Parathyroid adenoma (tissue), 2 donors: Measurements from ENCODE around the gene OR2AT4.
"Not testable (repeated sequence)": the region's sequence is repeated elsewhere in the genome, so short reads cannot be mapped to it uniquely, and the experiment has no call there.

Experiments used
- H2AFZ ChIP-seq: fragments of 300-600 bp; sonication (generic); one replicate; pipeline ENCODE4 v1.7.0; 2017; ENCODE audit warnings: antibody characterized with exemption, mild to moderate bottlenecking
- H3K27ac ChIP-seq: fragments of 300-600 bp; sonication (generic); one replicate; pipeline ENCODE4 v1.7.0; 2017
- H3K27me3 ChIP-seq: fragments of 300-600 bp; sonication (generic); one replicate; pipeline ENCODE4 v1.7.0; 2017; ENCODE audit warnings: low read length; ENCODE audit not compliant: control insufficient read depth, insufficient read depth
- H3K36me3 ChIP-seq: fragments of 300-600 bp; sonication (generic); one replicate; pipeline ENCODE4 v1.7.0; 2017; ENCODE audit warnings: low read length; ENCODE audit not compliant: control insufficient read depth, insufficient read depth
- H3K4me1 ChIP-seq: fragments of 300-600 bp; sonication (generic); one replicate; pipeline ENCODE4 v1.7.0; 2017; ENCODE audit warnings: control low read depth
- H3K4me2 ChIP-seq: fragments of 300-600 bp; sonication (generic); one replicate; pipeline ENCODE4 v1.7.0; 2017; ENCODE audit warnings: low read length
- H3K4me3 ChIP-seq: fragments of 300-600 bp; sonication (generic); one replicate; pipeline ENCODE4 v1.7.0; 2017; ENCODE audit warnings: low read depth, low read length
- H3K79me2 ChIP-seq: fragments of 300-600 bp; sonication (generic); one replicate; pipeline ENCODE4 v1.7.0; 2017; ENCODE audit warnings: control low read depth
- H3K9ac ChIP-seq: fragments of 300-600 bp; sonication (generic); one replicate; pipeline ENCODE4 v1.7.0; 2017; ENCODE audit warnings: mild to moderate bottlenecking
- H3K9me3 ChIP-seq: fragments of 300-600 bp; sonication (generic); one replicate; pipeline ENCODE4 v1.7.0; 2017; ENCODE audit warnings: low read length; ENCODE audit not compliant: control insufficient read depth
- TF ChIP-seq, protein P1 (sequence below): fragments of 300-600 bp; sonication (generic); IDR thresholded peaks from one replicate; pipeline ENCODE4 v1.7.0; 2017; ENCODE audit warnings: antibody characterized with exemption, mild to moderate bottlenecking
- donor health status: primary hyperparathyroidism.

Gene OR2AT4

GRCh38 chr11:75099635-75100034 is 3.0 kb upstream of the OR2AT4 start:
- no peak overlapping the region for H3K4me2 ChIP-seq
- TF ChIP-seq, protein P1, sequence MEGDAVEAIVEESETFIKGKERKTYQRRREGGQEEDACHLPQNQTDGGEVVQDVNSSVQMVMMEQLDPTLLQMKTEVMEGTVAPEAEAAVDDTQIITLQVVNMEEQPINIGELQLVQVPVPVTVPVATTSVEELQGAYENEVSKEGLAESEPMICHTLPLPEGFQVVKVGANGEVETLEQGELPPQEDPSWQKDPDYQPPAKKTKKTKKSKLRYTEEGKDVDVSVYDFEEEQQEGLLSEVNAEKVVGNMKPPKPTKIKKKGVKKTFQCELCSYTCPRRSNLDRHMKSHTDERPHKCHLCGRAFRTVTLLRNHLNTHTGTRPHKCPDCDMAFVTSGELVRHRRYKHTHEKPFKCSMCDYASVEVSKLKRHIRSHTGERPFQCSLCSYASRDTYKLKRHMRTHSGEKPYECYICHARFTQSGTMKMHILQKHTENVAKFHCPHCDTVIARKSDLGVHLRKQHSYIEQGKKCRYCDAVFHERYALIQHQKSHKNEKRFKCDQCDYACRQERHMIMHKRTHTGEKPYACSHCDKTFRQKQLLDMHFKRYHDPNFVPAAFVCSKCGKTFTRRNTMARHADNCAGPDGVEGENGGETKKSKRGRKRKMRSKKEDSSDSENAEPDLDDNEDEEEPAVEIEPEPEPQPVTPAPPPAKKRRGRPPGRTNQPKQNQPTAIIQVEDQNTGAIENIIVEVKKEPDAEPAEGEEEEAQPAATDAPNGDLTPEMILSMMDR: no peak
- H2AFZ ChIP-seq: no peak overlapping the region
- H3K36me3 ChIP-seq: no peaks in the 10 kb centered on the region
- no peaks in the 10 kb centered on the region for H3K27me3 ChIP-seq
- H3K9me3 ChIP-seq: no peaks in the 10 kb centered on the region
- no peaks in the 10 kb centered on the region for H3K4me1 ChIP-seq
- H3K27ac ChIP-seq: no peak overlapping the region
- no peak overlapping the region for H3K9ac ChIP-seq
- no peaks in the 10 kb centered on the region for H3K79me2 ChIP-seq
- no peak overlapping the region for H3K4me3 ChIP-seq

DNA sequence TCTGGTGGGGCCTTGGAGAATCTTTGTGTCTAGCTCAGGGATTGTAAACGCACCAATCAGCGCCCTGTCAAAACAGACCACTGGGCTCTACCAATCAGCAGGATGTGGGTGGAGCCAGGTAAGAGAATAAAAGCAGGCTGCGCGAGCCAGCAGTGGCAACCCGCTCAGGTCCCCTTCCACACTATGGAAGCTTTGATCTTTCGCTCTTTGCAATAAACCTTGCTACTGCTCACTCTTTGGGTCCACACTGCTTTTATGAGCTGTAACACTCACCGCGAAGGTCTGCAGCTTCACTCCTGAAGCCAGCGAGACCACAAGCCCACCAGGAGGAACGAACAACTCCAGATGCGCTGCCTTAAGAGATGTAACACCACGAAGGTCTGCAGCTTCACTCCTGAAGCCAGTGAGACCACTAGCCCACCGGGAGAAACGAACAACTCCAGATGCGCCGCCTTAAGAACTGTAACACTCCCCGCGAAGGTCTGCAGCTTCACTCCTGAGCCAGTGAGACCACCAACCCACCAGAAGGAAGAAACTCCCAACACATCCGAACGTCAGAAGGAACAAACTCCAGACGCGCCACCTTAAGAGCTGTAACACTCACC is 2.3 kb upstream of the OR2AT4 start:
- not testable (repeated sequence) for H3K9ac ChIP-seq, H3K27ac ChIP-seq, H3K79me2 ChIP-seq, H3K9me3 ChIP-seq, H3K4me2 ChIP-seq, H3K36me3 ChIP-seq, H3K27me3 ChIP-seq, H2AFZ ChIP-seq, H3K4me1 ChIP-seq, H3K4me3 ChIP-seq

DNA sequence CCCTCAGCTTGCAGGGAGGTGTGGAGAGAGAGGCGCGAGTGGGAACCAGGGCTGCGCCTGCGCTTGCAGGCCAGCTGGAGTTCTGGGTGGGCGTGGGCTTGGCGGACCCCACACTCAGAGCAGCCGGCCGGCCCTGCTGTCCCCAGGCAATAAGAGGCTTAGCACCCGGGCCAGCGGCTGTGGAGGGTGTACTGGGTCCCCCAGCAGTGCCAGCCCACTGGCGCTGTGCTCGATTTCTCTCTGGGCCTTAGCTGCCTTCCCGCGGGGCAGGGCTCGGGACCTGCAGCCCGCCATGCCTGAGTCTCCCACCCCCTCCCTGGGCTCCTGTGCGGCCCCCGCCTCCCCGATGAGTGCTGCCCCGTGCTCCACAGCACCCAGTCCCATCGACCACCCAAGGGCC is 1.5 kb upstream of the OR2AT4 start:
- not testable (repeated sequence) for H3K4me3 ChIP-seq, H3K36me3 ChIP-seq, H3K4me2 ChIP-seq, H3K79me2 ChIP-seq, H2AFZ ChIP-seq, H3K9ac ChIP-seq, H3K27me3 ChIP-seq, H3K9me3 ChIP-seq, H3K27ac ChIP-seq, H3K4me1 ChIP-seq

- Histone ChIP-seq H3K4me3 (no peak overlapping the region), H3K4me2 (no peak overlapping the region), H2AFZ (no peak overlapping the region), H3K9me3 (no peaks in the 10 kb centered on the region), H3K9ac (no peak overlapping the region), H3K79me2 (no peaks in the 10 kb centered on the region), H3K27ac (no peak overlapping the region), H3K4me1 (no peaks in the 10 kb centered on the region), H3K27me3 (no peaks in the 10 kb centered on the region), H3K36me3 (no peaks in the 10 kb centered on the region)
- TF ChIP-seq, protein P1: no peak
Measured at GRCh38 chr11:75097173-75097557, 489 bp upstream of the OR2AT4 start.

- H3K27ac ChIP-seq, H3K9ac ChIP-seq, H3K4me1 ChIP-seq, H2AFZ ChIP-seq, H3K4me2 ChIP-seq, H3K36me3 ChIP-seq, H3K79me2 ChIP-seq, H3K9me3 ChIP-seq, H3K27me3 ChIP-seq, H3K4me3 ChIP-seq: not testable (repeated sequence)
Measured at GRCh38 chr11:75094382-75094781, 2.3 kb downstream of the OR2AT4 start.

DNA sequence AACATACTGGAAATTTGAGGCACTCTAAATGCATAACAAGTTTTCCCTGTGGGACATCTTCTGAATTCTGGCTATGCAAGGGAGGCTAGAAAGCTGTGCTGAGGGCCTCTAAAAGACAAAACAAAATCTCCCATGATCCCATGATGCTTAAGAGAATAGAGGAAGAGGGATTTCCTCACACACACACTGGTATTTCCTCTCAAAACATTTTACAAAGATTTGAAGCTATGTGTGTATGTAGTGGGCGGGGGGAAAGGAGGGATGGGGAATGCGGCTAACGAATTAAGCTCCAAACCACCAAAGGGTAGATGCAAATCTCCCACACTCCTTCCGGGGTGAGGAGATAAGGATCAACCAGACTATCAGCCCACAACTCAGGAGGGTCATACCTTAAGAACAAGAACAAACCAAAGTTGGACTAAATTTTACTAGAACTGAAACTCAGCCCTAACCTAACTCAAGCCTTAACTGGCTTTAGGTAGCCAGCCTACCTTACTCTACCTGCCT is 6.0 kb downstream of the OR2AT4 start:
- no peak overlapping the region for H2AFZ ChIP-seq
- no peak overlapping the region for H3K4me2 ChIP-seq
- TF ChIP-seq, protein P1: no peak
- no peak overlapping the region for H3K27ac ChIP-seq
- no peaks in the 10 kb centered on the region for H3K36me3 ChIP-seq
- no peaks in the 10 kb centered on the region for H3K27me3 ChIP-seq
- H3K4me1 ChIP-seq: no peaks in the 10 kb centered on the region
- H3K9ac ChIP-seq: no peak overlapping the region
- H3K9me3 ChIP-seq: no peaks in the 10 kb centered on the region
- H3K79me2 ChIP-seq: no peaks in the 10 kb centered on the region
- no peak overlapping the region for H3K4me3 ChIP-seq
